Chondrocyte (in vitro differentiated cells): ENCODE data around the gene IARS1. TPM values are rescaled to one million over a fixed set of nuclear protein-coding genes. Genes with fewer than 3 reads are reported as not detected.

Experiments
- DNase-seq: peaks from one replicate; pipeline ENCODE4 v3.0.0; 2021; ENCODE audit warnings: mixed read lengths, low spot score
- H3K27ac Mint-ChIP-seq: one replicate; pipeline ENCODE4 v1.8.0; 2021; ENCODE audit warnings: mild to moderate bottlenecking, moderate library complexity, mixed read lengths; ENCODE audit not compliant: unreplicated experiment
- H3K27me3 Mint-ChIP-seq: 2 replicates; pipeline ENCODE4 v1.8.0; 2021; ENCODE audit warnings: low read depth, mixed read lengths
- H3K36me3 Mint-ChIP-seq: 2 replicates; pipeline ENCODE4 v1.8.0; 2021; ENCODE audit warnings: low read depth, mixed read lengths
- H3K4me1 Mint-ChIP-seq: 2 replicates; pipeline ENCODE4 v1.8.0; 2021; ENCODE audit warnings: low read depth, mild to moderate bottlenecking, mixed read lengths
- H3K4me3 Mint-ChIP-seq: one replicate; pipeline ENCODE4 v1.8.0; 2021; ENCODE audit warnings: mild to moderate bottlenecking, moderate library complexity, mixed read lengths; ENCODE audit not compliant: unreplicated experiment
- H3K9me3 Mint-ChIP-seq: 2 replicates; pipeline ENCODE4 v1.8.0; 2021; ENCODE audit warnings: low read depth, mixed read lengths
- total RNA-seq: library from RNA; stranded (reverse); gene quantifications from 3 replicates; pipeline ENCODE4 v1.2.1, GENCODE V29; 2021
- TF ChIP-seq, protein P1 (sequence below): fragments of 200-600 bp; sonication (generic); IDR thresholded peaks from 2 replicates; pipeline ENCODE4 v1.5.0; 2021; ENCODE audit warnings: antibody characterized with exemption, mild to moderate bottlenecking, moderate library complexity

IARS1 gene
- total RNA-seq, 1 donor from 2014 or later, result 249 TPM

DNA sequence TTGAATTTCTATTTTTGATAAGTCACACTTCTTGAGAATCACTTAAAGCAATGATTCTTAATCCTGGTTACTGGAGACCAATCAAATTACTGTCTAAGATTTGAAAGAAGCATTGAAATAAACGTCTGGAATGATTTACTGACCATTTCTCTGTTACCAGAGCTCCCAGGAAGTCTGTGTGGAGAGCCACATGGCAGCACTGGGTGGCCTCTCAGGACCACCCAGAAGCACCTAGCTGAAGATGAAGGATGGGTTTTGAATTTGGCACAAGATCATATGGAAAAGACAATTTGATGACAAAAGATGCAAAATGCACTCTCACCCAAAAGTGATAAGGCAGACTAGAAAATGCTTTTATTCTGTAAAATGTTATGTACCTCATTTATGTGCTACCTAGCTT, 30.4 kb downstream of the IARS1 start:
- peaks cover 64% of the 10 kb centered on the region for H3K36me3 Mint-ChIP-seq
- TF ChIP-seq, protein P1, sequence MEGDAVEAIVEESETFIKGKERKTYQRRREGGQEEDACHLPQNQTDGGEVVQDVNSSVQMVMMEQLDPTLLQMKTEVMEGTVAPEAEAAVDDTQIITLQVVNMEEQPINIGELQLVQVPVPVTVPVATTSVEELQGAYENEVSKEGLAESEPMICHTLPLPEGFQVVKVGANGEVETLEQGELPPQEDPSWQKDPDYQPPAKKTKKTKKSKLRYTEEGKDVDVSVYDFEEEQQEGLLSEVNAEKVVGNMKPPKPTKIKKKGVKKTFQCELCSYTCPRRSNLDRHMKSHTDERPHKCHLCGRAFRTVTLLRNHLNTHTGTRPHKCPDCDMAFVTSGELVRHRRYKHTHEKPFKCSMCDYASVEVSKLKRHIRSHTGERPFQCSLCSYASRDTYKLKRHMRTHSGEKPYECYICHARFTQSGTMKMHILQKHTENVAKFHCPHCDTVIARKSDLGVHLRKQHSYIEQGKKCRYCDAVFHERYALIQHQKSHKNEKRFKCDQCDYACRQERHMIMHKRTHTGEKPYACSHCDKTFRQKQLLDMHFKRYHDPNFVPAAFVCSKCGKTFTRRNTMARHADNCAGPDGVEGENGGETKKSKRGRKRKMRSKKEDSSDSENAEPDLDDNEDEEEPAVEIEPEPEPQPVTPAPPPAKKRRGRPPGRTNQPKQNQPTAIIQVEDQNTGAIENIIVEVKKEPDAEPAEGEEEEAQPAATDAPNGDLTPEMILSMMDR, result no peak
- no peak overlapping the region for H3K27ac Mint-ChIP-seq

DNA sequence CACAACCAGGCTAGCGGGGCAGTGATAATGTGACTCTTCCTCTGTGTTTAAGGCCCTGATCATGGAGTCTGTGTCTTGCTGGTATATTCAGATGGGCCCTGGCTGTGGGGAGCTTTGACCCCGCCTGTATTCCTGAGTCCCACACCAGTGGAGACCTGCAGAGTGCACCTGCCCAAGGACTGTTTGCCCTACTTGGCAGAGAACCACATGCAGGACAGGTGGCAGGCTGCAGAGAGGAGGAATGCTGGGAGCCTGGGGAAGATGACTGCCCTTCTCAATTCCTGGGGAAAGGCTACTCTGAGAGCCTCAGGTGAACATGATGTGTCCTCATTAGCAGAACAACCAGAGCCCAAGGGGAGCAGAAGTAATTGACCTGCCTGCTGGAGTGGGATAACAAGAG, 36.2 kb downstream of the IARS1 start:
- no peak overlapping the region for H3K27ac Mint-ChIP-seq

More for the DNA sequence above, 30.4 kb downstream of the IARS1 start:
- DNase-seq, result no peak
- H3K27me3 Mint-ChIP-seq, result no peaks in the 10 kb centered on the region
- H3K9me3 Mint-ChIP-seq, result no peaks in the 10 kb centered on the region
- H3K4me1 Mint-ChIP-seq, result peaks cover 5% of the 10 kb centered on the region
- H3K4me3 Mint-ChIP-seq, result no peak overlapping the region

DNA sequence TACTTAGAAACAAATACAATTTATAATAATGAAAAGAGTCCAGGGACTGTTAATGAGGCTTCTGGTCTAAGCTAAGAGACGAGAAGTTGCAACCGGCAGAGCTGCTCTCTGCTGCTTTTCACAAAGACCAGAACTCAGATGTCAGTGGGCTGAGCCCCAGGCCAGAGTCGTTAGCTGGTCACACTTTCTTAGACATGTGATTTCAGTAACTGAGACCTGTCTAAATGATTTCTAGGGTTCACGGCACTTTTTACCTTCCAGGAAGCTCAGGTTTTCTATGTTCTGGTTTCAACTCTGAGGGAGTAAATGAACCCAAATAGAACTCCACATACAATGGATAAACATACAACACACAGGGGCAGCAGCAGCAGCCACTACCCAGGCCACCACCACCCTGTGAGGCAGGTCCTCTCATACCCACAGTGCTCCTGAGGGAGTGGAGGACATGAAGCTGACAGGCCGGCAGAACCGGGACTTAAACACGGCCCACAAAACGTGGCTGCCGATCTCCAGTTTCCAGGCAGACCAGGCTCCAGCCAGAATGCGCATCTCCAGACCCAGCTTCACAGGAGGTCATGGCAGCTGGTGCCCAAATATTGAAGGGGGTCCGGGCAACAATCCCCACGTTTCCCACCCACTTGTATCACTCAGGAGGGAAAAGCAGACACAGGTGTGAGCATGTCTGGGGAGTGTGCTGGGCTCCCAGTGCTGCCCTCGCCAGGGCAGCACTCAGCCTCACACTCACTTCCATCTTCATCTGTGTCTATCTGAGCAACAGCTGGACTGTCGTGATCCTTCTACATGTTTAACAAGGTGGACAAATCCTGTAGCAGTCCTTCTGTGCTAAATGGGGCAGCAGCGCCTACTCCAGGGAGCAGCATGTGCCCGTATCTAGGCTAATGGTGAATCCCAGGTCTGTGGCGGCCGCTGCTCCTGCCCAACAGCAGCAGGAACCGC, 38.8 kb downstream of the IARS1 start:
- Mint-ChIP-seq H3K4me1 (no peaks in the 10 kb centered on the region), H3K27ac (peak overlapping the region; percentile 12), H3K27me3 (no peaks in the 10 kb centered on the region), H3K36me3 (peaks cover 53% of the 10 kb centered on the region), H3K9me3 (no peaks in the 10 kb centered on the region), H3K4me3 (no peak overlapping the region)
- TF ChIP-seq, protein P1, result no peak
- no peak for DNase-seq

More for the DNA sequence above, 36.2 kb downstream of the IARS1 start:
- DNase-seq, result no peak
- Mint-ChIP-seq H3K27me3 (no peaks in the 10 kb centered on the region), H3K4me3 (no peak overlapping the region), H3K36me3 (peaks cover 56% of the 10 kb centered on the region), H3K9me3 (no peaks in the 10 kb centered on the region), H3K4me1 (no peaks in the 10 kb centered on the region)
- TF ChIP-seq, protein P1, result no peak

DNA sequence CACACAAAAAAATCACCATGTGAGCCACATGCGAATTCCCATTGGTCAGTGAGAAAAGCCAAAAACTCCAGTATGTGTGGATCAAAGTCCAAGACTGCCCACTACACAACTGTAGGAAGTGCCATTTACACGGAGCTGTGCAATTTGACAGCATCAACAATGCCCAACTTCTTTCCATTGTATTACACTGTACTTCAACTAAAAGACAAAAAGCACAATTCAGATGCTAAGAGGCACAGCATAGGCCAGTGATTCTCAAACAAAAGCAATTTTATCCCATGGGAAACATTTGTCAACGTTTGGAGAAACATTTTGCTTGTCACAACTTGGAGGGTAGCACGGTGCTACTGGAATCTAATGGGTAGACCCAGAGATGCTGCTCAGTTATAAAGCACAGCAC, 39.8 kb downstream of the IARS1 start:
- no peak overlapping the region for H3K4me3 Mint-ChIP-seq
- H3K4me1 Mint-ChIP-seq, result peaks cover 4% of the 10 kb centered on the region
- H3K27me3 Mint-ChIP-seq, result no peaks in the 10 kb centered on the region
- no peaks in the 10 kb centered on the region for H3K9me3 Mint-ChIP-seq
- H3K36me3 Mint-ChIP-seq, result peaks cover 51% of the 10 kb centered on the region
- peak overlapping the region; percentile 19 for H3K27ac Mint-ChIP-seq
- DNase-seq, result no peak
- TF ChIP-seq, protein P1, result no peak

DNA sequence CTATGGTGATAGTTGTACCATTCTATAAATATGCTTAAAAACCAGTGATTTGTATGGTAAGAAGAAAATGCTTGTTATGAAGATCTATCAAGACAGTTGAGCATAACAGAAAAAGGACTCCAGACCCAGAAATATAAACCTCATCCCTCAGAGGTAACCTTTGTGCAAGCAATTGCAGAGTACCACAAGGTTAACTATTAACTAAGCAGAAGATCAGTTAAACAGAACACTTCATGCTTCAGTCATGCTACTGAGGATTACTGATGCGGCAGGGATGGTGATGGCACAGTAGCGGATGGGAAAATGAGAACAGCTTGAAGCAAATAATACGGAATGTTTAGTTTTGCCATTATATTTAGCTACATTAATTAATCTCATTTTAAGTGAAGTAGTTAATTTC, 45.5 kb downstream of the IARS1 start:
- no peaks in the 10 kb centered on the region for H3K27me3 Mint-ChIP-seq
- H3K27ac Mint-ChIP-seq, result peak overlapping the region; percentile 98
- no peaks in the 10 kb centered on the region for H3K9me3 Mint-ChIP-seq
- peaks cover 52% of the 10 kb centered on the region for H3K36me3 Mint-ChIP-seq
- peaks cover 54% of the 10 kb centered on the region for H3K4me1 Mint-ChIP-seq
- DNase-seq, result no peak
- TF ChIP-seq, protein P1, result no peak
- no peak overlapping the region for H3K4me3 Mint-ChIP-seq
